Choroid plexus epithelial cell (primary cell): Measurements from ENCODE around the gene CHN2.

Source experiments
- DNase-seq: peaks from one replicate; pipeline ENCODE4 v3.0.0-alpha.2; 2010; ENCODE audit warnings: low read depth
- H3K4me3 ChIP-seq: 2 replicates; pipeline ENCODE4 v1.5.1; 2011; ENCODE audit warnings: low read depth, mild to moderate bottlenecking, control low read depth, low read length, moderate library complexity
- CTCF ChIP-seq: conservative IDR thresholded peaks from 2 replicates; pipeline ENCODE4 v1.5.1; 2011; ENCODE audit warnings: low read depth, mild to moderate bottlenecking, control low read depth, inconsistent platforms, low read length, moderate library complexity

CHN2 gene

DNA sequence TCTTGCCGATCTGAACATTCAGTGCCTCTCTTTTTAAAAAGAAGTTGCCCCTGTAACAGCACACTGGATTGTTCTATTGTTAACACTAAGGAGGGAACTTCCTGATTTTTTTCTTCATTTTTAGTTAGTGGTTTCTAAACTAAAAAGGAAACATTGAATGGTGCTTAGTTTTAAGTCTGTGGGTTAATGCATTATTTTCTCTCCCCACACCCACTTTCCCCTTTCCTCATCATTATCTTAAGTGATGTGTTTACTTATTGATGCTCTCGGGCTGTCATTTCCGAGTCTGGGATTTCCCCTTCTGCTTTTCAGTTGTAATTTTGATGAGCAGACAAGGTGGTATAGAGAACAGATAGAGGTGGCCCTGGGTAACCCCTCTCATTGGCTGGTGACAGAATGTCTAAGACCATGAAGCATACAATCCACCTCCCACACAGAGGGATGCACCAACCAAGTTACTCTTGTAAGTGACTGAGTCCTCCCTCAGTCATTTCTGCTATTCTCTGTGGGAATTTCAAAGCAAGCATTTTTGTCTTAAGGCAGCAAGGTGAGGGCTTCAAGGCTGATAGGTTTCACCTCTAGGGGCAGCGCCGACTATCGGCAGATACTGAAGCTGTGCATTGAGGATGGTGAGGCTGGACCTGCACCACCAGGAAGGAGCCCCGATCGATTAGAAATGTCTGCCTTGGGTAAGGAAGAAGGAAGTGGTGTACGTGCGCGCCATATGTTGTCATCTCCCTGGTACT lies 49.5 kb downstream of the CHN2 start:
- no peak for TF ChIP-seq CTCF
- no peak for DNase-seq

GRCh38 chr7:29247224-29247962 lies 52.8 kb downstream of the CHN2 start:
- no peak overlapping the region for H3K4me3 ChIP-seq
- DNase-seq, result no peak
- no peak for TF ChIP-seq CTCF

More for the DNA sequence above, 49.5 kb downstream of the CHN2 start:
- no peak overlapping the region for H3K4me3 ChIP-seq

DNA sequence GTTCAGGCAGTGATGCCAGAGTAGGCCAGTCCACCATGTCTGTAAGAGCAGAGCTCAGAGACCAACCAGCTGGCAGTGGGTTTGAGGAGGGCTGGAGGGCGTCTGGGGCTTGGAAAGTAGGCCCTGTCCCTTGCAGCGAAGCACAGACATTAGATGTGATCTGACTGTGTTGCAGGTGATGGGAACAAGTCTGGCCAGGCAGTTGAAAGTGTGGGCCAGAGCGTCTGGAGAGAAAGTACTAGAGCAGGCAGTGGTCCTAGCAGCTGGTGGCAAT lies 53.3 kb downstream of the CHN2 start:
- no peak for DNase-seq
- no peak for TF ChIP-seq CTCF
- H3K4me3 ChIP-seq, result no peak overlapping the region

DNA sequence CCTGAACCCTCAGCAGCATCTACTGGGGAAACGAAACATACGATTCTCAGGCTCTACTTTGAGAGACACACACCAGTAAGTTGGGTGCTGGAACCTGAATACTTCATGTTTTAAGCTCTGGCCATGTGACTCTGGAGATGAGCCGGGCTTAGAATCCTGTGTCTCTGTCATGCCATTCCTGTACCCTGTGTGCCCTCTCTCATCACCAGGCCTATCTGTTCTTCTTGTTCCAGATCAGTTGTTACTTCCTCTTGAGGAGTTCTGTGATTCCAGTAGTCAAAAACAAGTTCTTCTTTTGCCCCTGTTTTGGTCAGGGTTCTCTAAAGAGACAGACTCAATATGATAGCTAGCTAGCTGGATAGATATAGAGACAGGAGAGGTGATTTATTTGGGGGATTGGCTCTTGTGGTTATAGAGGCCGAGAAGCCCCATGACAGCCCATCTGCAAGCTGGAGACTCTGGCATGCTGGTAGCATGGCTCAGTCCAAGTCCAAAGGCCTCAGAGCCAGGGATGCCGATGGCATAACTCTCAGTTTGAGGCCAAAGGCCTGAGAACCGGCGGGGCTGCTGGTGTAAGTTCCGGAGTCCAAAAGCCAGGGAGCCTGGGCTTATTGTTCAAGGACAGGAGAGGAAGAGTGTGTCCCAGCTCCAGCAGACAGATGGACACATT lies 54.3 kb downstream of the CHN2 start:
- no peak overlapping the region for H3K4me3 ChIP-seq
- no peak for DNase-seq
- no peak for TF ChIP-seq CTCF

DNA sequence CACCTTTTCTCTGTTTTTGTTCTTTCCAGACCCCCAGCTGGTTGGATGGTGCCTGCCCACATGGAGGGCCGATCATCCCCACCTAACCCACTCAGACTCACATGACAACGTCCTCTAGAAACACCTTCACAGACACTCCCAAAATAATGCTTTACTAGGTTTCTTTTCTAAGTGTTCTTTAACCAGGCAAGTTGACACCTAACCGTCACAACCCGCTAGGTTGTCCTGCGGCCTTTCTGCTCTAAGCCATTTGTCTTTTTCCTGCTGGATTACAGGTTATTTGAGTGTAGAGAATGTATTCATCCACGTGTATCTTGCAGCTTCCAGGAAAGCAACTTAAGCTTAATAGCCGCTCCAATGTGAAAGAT lies 54.8 kb downstream of the CHN2 start:
- no peak for DNase-seq
- H3K4me3 ChIP-seq, result no peak overlapping the region

GRCh38 chr7:29249860-29250259 lies 55.3 kb downstream of the CHN2 start:
- no peak overlapping the region for H3K4me3 ChIP-seq
- DNase-seq, result no peak
- no peak for TF ChIP-seq CTCF

More for the DNA sequence above, 54.8 kb downstream of the CHN2 start:
- no peak for TF ChIP-seq CTCF
